ENCODE measurements around the gene SEPTIN10. TPM values are rescaled to one million over a fixed set of nuclear protein-coding genes. Genes with fewer than 3 reads are reported as not detected.

SEPTIN10 gene
- total RNA-seq, 1 experiment from 2014 or later, result 92.5 TPM

- Histone ChIP-seq H3K27ac (ENCODE audit: insufficient read length, low read depth, low read length) (no peak overlapping the region), H2AK5ac (ENCODE audit: insufficient read length, low read length) (no peak overlapping the region), H2AFZ (ENCODE audit: low read length) (no peak overlapping the region), H3K79me2 (ENCODE audit: insufficient read depth, low read length) (no peaks in the 10 kb centered on the region), H4K20me1 (ENCODE audit: control insufficient read depth, insufficient read depth, insufficient read length) (no peaks in the 10 kb centered on the region), H3K4me1 (ENCODE audit: insufficient read depth, low read length) (peaks cover 4% of the 10 kb centered on the region; the same call in 1 of the 2 replicates), H3T11ph (ENCODE audit: low read length) (no peak overlapping the region), H3K56ac (ENCODE audit: insufficient read length, low read depth, low read length) (no peak overlapping the region), H4K5ac (ENCODE audit: insufficient read length, low read depth, low read length) (no peak overlapping the region), H3K27me3 (ENCODE audit: insufficient read depth, low read length) (no peaks in the 10 kb centered on the region), H3K4me2 (ENCODE audit: insufficient read depth, insufficient read length, low read length) (no peak overlapping the region), H3K4ac (ENCODE audit: low read depth, low read length) (no peak overlapping the region), H3K9ac (ENCODE audit: extremely low read depth, insufficient read length, low read length) (no peak overlapping the region), H3K23ac (ENCODE audit: insufficient read length, low read depth, low read length) (no peak overlapping the region), H4K8ac (replicated peaks; ENCODE audit: insufficient read length, low read depth, low read length) (no peak overlapping the region), H3K18ac (ENCODE audit: insufficient read length, low read depth, low read length) (no peak overlapping the region), H2BK15ac (ENCODE audit: low read depth, low read length) (no peak overlapping the region), H2BK120ac (ENCODE audit: low read depth, low read length, poor library complexity, severe bottlenecking) (no peak overlapping the region), H2BK20ac (ENCODE audit: low read depth, low read length, poor library complexity, severe bottlenecking) (no peak overlapping the region), H2BK12ac (ENCODE audit: insufficient read length, low read depth, low read length) (no peak overlapping the region), H3K9me3 (ENCODE audit: control insufficient read depth, low read depth, low read length) (no peaks in the 10 kb centered on the region), H3K79me1 (ENCODE audit: insufficient read depth, low read depth, low read length, poor library complexity, severe bottlenecking) (no peaks in the 10 kb centered on the region), H3K23me2 (ENCODE audit: insufficient read length, low read depth, low read length, poor library complexity, severe bottlenecking) (no peaks in the 10 kb centered on the region), H3K14ac (ENCODE audit: insufficient read depth, low read length) (no peak overlapping the region), H4K91ac (ENCODE audit: insufficient read length, low read depth, low read length) (no peak overlapping the region), H2BK5ac (ENCODE audit: insufficient read length, low read length) (no peak overlapping the region)
- no peaks in the 10 kb centered on the region; a peak in 1 of 5 replicates for H3K9me3 Mint-ChIP-seq
- DNase-seq, result no peak
- no peak overlapping the region for H3K4me3 Mint-ChIP-seq
- peak overlapping the region in 2 of 3 experiments; percentile 80 to 95; a peak in 5 of 7 replicates for H3K27ac Mint-ChIP-seq
- H3K4me1 Mint-ChIP-seq, result peaks cover 15 to 25% of the 10 kb centered on the region in 2 experiments
- H3K36me3 Mint-ChIP-seq (ENCODE audit: insufficient read depth in 1 of 3, low read depth in 3 of 3), result no peaks in the 10 kb centered on the region
- WGBS (ENCODE audit: extremely low coverage, insufficient read length, low lambda C conversion rate), result no CpG with 5 or more reads among the region's 9 CpGs
- TF ChIP-seq, protein P1, sequence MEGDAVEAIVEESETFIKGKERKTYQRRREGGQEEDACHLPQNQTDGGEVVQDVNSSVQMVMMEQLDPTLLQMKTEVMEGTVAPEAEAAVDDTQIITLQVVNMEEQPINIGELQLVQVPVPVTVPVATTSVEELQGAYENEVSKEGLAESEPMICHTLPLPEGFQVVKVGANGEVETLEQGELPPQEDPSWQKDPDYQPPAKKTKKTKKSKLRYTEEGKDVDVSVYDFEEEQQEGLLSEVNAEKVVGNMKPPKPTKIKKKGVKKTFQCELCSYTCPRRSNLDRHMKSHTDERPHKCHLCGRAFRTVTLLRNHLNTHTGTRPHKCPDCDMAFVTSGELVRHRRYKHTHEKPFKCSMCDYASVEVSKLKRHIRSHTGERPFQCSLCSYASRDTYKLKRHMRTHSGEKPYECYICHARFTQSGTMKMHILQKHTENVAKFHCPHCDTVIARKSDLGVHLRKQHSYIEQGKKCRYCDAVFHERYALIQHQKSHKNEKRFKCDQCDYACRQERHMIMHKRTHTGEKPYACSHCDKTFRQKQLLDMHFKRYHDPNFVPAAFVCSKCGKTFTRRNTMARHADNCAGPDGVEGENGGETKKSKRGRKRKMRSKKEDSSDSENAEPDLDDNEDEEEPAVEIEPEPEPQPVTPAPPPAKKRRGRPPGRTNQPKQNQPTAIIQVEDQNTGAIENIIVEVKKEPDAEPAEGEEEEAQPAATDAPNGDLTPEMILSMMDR (conservative IDR thresholded peaks at IDR 0.05), result no peak
- H3K27me3 Mint-ChIP-seq (ENCODE audit: low read depth), result peaks cover 2% of the 10 kb centered on the region; the same call in 1 of the 2 replicates
Measured at GRCh38 chr2:109659396-109660045, 45.8 kb upstream of the SEPTIN10 start.
